ENCODE measurements around the gene RAD18.

Gene RAD18

DNA sequence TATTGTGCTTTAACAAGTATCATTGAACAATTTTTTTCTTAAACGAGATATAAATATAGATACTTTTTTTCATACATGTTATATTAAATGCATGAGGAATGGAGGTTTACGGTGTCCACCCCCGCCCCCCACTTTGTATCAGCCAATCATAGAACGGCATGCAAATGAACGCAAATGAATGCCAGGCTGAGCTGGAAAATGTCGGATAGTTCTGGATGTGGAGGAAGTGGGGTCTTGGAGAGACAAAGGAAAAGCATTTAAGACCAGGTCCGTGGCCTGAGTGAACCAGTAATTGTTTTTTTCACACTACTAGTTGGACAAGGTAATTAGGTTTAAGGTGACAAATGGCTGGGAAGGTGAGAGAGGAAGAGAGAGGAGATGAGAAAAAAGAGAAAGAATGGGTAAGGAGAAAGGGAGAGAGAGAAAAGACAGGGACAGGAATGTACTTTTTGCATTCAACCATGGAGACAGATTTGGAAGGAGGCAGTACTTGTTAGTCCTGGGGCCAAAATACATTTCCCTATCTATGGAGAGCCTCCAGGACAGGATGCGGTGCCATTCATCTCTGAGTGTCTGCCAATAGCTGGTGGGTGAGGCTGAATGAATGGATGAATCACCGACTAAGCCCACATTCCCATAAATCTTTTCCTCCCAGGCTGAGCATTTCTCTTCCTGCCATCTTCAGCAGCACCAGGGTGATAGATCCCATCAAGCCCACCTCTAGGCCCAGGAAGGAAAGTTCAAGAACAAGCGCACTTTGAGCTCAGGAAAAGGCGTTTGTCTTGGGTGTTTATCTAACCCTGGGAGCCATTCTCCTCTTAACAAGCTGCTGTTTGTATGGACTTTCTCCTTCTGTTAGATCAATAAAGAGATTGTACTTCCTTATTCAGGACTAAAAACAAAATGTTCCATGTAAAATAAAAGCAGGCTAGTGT is 1.4 kb upstream of the RAD18 start:
- no peak for DNase-seq (ENCODE audit: low read depth in 2 of 2)

DNA sequence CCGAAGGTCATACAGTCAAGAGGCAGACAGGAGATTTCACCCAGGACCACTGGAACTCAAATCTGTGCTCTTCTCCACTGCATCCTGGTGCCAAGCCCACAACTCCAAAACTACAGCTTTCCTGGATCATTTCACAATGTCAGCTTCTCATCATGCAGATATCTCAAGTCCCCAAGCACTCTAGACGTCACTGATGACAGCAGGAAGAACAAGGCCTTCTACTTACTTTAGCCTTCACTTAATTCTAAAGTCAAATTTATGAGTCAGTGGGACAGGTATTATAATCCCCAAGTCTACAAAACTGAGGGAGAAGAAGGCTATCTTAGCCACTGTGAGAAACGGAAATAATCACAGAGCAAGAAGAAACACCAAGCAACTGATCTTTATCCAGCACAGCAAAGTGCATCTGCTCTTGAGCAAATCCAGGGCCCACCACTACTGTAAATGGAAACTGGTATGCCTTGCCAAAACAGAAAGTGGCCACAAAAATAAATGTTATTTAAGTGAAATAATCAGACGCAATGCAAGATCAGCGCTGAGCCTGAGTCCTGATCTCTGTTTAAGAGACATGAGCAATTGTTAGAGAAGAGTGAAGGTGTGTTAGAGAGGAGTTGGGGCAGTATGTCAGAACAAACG is 928 bp downstream of the RAD18 start:
- DNase-seq (ENCODE audit: low read depth in 2 of 2), result no peak

DNA sequence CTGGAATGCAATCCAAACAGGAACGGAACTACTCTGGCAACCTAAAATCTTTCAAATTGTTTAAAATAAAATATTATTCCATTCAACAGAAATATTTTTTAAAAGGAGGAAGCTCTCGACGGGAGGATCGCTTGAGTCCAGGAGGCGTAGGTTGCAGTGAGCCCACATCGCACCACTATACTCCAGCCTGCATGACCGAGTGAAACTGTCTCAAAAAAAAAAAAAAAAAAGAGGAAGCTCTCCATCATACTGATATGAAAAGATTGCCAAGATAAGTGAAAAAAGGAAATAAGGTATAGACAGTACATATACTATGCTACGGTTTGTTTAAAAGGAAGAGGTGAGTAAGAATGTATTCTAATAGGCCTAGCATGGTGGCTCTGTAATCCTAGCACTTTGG is 3.6 kb downstream of the RAD18 start:
- DNase-seq (ENCODE audit: low read depth in 2 of 2), result no peak

DNA sequence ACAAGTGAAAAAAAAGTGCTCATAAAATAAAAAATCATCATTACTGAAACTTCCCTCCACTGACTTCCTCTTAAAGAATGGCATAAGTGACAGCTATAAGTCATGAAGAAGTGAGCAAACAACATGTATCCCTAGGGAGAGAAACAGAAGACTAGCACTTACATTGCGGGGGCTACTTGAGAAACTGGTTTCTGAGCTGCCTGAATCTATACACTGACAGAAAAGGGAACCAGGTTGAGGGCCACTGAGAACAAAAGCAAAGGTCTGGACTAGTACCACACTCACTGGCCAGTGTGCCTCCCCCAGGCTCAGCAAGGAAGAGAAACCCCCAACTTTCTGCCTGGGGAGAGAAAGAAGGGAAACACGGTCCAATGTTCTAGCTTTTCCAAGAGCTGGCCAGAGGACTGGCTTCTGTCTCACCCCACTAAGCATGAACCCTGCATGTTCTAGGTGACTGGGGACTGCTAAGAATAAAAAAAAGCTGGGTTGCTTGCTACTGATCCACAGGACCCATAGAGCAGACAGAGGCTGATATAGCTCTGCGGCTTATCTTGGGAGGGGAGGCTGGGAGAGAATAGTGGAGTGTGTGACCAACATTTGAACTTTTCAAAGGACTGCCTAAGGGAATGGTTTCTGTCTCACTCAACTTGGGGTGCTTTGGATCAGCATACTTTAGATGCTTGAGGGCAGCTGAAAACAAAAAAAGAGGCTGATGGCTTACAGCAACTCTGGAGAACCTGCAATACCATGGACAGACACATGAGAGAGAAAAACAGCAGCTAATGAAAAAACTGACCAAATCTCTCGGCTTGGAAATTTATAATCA is 8.1 kb downstream of the RAD18 start:
- DNase-seq (ENCODE audit: low read depth in 2 of 2), result no peak

DNA sequence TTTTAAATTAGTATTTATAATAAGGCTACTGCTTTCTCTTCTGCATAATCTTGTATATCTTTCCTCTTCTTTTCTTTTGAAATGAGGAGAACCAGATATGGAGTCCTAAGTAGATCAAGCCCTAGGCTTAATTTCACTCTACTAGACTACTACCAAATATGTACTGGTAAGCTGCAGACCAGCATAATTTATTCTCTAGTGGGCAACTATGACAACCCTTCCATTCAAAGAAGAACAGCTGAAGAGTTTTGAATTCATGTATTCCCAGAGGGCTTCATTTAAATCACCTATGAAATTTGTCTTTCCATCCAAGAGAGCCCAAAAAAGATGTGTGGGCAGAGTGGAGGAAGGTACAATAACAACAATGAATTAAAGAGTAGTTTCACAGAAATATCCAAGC is 10.0 kb downstream of the RAD18 start:
- DNase-seq (ENCODE audit: low read depth in 2 of 2), result no peak

DNA sequence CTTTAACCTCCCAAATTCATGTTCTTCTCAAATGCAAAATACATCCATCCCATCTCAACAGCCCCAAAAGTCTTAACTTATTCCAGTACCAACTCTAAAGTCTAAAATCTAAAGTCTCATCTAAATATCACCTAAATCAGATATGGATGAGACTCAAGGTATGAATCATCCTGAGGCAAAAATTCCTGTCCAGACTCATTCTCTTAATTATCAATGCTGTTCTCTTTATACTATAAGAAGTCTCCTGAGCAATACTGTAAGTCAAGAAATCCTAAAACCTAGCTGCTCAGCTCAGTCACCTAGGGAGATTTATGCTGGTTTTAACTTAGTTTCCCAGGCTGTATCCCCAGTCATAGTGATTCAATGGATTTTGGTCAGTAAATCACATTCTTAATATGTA is 11.1 kb downstream of the RAD18 start:
- no peak for DNase-seq (ENCODE audit: low read depth in 2 of 2)

DNA sequence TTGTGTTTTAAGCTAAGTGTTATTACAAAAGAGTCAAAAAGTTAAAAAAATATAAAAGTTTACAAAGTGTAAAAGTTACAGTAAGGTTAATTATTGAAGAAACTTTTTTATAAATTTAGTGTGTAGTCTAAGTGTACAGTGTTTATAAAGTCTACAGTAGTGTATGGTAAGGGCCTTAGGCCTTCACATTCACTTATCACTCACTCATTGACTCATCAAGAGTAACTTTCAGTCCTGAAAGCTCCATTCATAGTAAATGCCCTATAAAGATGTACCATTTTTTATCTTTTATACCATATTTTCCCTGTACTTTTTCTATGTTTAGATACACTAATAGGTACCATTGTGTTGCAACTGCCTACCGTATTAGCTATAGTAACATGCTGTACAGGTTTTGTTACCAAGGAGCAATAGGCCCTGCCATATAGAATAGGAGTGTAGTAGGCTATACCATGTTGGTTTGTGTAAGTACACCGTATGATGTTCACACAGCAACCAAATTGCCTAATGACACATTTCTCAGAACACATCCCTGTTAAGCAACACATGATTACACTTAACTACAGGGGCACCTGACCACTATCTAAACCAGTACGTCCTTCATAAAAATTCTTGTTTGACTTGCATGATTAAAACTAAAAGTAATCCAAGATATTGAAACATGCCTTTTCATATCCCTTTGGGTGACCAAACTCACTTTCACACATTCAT is 17.2 kb downstream of the RAD18 start:
- no peak for DNase-seq (ENCODE audit: low read depth in 2 of 2)

DNA sequence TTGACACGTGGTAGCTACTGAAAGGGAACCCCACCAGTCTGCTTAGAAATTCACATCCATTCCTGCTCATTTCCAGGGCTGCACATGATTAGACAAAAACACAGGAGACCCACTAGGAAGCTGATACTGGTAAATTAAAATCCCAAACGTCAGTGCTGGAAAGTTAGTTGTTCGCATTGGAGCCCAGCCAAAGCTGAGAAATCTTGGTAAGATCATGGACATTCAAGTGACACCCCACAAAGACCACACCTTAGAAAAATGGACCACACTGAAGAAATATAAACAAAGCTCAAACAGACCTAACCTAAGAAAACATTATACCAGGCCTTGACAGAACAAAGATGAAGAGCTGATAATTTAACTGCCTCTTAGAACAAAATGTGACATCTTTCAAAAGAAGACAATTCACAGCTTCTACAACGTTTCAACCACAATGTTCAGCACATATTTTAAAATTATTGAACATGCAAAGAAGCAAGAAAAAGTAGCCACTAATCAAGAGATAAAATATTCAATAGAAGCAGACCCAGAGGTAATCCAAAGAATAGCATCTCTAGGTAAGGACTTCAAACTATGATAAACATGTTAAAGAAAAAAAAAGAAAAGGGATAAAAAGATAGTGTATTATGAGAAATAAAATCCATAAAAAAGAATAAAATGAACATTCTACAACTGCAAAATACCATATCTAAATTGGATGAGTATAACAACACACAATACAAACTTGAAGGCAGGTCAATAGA is 20.4 kb downstream of the RAD18 start:
- DNase-seq (ENCODE audit: low read depth in 2 of 2), result no peak

DNA sequence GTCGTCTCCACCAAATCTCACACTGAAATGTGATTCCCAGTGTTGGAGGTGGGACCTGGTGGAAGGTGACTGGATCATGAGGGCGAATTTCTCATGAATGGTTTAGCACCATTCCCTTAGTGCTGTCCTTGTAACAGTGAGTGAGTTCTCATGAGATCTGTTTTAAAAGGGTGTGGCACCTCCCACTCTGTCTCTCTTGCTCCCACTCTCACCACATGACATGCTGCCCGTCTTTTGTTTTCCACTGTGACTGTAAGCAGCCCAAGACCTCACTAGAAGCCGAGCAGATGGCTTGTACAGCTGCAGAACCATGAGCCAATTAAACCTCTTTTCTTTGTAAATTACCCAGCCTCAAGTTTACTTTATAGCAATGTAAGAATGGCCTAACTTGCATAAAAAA is 21.2 kb downstream of the RAD18 start:
- DNase-seq (ENCODE audit: low read depth in 2 of 2), result no peak

DNA sequence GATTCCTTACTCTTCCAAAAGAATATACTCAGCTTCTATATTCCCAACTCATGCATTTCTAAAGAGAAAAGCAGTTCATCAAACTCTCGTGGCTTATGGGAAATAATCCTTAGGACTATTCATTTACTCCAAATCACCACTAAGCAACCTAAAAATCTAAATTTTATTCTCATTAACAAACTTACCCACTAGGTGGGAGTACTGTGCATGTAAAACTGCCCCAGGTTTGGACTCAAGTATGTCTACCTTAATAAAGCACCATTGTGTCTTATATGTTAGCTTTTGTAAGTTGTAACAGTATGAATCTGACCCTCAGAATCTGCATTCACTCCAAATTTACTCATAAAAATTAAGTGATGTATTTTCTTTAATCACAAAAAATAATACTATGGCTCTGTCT is 25.3 kb downstream of the RAD18 start:
- DNase-seq (ENCODE audit: low read depth in 2 of 2), result no peak

DNA sequence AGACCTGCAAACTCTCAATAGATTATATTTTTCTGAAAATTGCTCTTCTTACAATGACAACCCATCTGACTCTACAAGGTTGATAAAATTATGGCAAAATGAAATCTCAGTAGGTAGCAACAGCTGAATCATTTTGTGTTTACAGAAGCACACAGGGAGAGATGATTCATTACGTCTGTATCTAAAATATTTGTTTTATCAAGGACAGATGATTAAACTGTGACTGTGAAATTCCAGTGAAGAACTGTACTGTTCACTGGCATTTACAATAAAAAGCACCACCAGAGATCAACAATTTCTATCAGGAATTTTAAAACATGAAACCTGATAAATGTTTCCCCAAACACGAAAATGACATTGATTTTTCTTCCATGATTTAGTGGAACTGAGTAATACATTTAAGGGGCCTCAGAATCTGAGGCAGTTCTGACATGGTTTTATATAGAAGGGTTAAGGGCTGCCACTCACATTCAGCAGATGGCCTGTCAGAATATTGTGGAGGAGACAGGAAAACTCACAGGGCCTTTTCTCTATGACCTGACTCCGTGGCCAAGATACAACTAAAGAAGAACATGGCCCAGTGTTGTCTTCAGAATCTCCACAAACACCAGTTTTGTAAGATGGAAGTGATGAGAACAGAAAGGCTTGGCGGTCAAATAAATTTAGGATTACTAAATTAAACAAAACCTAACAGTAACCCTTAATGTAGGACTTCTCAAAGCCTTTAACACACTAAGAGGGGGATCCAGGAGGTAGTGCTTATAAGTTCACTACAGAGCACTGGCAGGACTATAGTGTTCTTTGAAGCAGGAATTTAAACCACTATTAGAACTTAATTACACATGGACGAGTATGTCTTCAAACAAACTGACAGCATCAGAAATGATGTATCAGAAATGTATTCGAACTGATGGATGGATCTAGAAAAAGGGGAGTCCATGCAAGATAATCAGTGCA is 25.9 kb downstream of the RAD18 start:
- no peak for DNase-seq (ENCODE audit: low read depth in 2 of 2)

DNA sequence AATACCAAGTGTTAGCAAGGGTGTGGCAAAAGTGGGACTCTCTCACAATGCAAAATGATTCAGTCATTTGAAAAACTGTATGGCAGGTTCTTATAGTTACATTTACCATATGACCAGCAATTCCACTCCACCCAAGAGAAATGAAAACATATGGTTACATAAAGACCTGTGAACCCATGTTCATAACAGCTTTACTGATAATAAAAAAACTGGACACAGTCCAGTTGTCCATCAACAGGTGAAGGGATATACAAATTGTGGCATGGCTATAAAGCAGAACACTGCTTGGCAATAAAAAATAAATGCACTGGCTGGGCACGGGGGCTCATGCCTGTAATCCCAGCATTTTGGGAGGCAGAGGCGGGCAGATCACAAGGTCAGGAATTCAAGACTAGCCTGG is 30.8 kb downstream of the RAD18 start:
- no peak for DNase-seq (ENCODE audit: low read depth in 2 of 2)

DNA sequence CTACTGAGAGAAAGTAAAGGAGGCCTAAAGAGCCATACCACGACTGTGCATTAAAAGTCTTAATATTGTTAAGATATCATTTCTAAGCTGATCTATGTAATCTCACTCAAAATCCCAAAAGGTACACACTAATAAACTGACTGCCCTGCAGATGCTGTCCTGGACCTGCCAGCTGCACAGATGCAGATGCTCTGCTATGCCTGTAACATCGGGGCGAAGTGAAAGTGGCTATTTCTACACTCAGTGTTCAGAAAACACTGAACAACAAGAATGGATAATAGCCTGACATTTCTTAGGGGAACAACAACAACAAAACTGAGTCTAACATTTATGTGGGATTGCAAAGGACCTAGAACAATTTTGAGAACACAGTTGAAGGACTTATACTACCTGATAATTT is 31.9 kb downstream of the RAD18 start:
- DNase-seq (ENCODE audit: low read depth in 2 of 2), result no peak

DNA sequence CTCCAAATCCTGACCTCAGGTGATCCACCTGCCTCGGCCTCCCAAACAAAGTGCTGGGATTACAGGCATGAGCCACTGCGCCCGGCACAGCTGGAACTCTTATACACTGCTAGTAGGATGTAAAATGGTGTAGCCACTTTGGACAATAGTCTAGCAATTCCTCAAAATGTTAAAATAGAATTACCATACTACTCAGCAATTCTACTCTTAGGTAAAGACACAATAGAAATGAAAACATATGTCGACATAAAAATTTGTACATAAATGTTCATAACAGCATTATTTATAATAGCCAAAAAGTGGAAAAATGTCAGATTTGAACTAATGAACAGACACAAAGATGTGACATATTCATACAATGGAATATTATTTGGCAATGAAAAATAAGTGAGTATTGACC is 33.4 kb downstream of the RAD18 start:
- no peak for DNase-seq (ENCODE audit: low read depth in 2 of 2)

DNA sequence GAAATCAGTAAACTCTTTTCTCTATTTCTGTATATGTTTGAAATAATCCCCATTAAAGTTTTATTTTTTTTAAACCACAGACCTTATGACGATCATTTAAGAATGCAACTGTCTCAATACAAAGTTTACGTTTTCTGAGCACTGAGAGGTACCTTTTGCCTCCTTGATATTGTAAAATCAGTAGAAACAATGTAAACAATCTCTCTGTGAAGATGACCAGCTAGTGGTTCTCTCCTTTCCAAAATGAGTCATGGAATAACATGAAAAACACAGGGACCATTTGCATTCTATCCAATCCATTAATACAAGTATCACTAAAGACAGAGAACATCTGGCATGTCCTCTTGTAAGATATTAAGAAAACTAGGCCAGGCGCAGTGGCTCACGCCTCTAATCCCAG is 48.8 kb downstream of the RAD18 start:
- no peak for DNase-seq (ENCODE audit: low read depth in 2 of 2)

DNA sequence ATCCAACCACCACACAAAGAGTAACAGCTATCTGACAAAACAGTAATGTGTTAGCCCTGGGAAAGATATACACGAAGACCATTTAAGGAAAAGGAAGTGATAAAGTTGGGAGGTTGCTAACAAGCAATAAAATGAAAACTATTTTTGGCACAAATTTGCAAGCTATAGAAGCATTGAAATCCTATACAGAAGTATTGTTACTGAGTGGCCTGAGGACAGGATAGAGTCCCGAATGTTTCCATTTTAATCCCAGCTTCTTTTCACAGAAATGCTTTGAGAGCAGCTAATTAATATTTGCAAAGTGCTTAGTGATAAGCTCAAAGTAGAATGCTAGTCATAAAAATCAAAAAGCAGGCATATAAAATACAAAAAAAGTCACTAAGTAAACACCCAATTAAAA is 51.5 kb downstream of the RAD18 start:
- no peak for DNase-seq (ENCODE audit: low read depth in 2 of 2)

DNA sequence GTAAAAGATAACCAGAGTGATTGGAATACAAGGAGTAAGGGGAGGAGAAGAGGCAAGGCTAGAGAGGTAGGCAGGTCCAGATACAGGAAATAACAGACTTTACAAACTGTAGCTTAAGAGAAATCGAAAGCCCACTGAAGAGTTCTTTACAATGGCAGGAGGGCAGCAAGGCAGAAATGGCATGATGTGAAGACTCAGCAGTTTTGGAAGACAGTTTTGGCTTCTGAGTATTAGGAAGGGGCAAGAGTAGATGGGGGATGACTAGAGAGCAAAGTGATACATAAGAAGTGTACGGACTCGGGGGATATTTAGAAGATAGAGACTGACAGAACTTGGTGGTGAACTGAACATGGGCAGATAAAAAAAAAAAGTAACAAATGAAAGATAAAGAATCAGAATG is 54.1 kb downstream of the RAD18 start:
- DNase-seq (ENCODE audit: low read depth in 2 of 2), result no peak

DNA sequence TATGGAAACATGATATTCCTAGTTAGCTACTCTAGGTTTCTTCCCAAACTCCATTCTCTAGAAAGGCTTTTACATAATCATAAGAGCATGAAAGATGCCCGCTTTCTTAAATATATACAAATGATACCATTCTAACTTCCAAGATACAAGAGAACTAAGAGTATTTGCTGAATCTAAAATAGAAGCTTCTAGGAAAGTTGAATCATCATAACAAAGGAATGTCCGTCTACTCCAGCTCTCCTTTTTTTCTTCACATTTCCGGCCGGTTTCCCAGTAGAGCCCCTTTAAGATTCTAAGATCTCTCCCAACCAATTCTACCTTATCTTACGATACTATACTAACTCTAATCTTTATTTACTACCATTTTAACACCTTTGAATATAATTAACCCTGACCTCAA is 60.1 kb downstream of the RAD18 start:
- no peak for DNase-seq (ENCODE audit: low read depth in 2 of 2)

DNA sequence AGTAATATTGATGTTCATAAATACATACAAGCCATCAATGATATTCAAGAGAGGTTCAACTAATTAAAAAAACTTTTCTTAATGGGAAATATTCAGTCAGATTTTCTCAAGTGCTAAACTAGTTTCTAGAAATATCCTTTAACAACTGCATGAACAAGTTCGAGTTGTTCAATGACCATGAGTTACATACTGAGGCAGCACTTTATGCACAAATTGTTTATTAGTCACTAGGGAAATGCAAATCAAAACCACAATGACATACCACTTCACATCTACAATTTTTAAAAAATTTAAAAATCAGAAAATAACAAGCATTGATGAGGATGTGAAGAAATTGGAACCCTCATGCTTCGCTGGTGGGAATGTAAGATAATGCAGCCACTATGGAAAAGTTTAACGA is 62.4 kb downstream of the RAD18 start:
- no peak for DNase-seq (ENCODE audit: low read depth in 2 of 2)

DNA sequence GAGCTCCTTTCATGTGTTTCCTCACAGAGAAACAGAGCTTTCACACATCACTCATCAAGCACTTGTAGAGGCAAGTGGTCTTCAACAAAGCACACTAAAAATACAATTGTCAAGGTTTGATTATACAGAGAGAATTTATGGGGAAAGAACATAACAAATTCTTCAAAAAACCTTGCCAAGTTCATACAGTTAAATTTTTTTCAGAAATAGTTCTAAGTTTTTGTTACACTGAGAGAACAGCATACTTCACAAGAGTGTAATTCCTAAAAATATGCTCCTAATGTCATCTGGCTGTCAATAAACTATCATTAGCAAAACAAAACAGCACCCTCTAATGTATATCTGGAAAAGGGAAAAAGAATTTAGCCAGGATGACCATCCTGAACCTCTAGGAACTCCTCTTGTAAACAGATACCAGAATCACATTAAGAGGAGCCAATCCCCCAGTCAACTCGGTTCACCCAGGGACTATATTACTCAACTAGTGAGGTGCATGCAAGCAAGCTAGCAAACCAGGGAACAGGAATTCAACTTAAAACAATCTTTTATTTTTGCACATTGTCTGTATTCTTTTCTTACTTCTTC is 63.3 kb downstream of the RAD18 start:
- DNase-seq (ENCODE audit: low read depth in 2 of 2), result no peak
